Tibial nerve (tissue), 4 donors: Measurements from ENCODE around the gene KCNH1. TPM values are rescaled to one million over a fixed set of nuclear protein-coding genes. Genes with fewer than 3 reads are reported as not detected.

Experiments used
- DNase-seq, 2 donors: peaks; one replicate each; pipeline ENCODE4 v3.0.0-alpha.2; 2019; ENCODE audit warnings: low spot score in 2 of 2
- H3K27ac ChIP-seq, 4 donors: fragments of 200-600 bp; sonication (generic) in 3 of 4; one replicate each; pipeline ENCODE4 v1.5.1; 2017 to 2019; ENCODE audit warnings: mild to moderate bottlenecking in 1 of 4
- H3K27me3 ChIP-seq, 2 donors: fragments of 200-600 bp; sonication (generic) in 1 of 2; one replicate each; pipeline versions ENCODE4 v1.5.1 to v1.6.0; 2017 to 2019
- H3K36me3 ChIP-seq, 3 donors: fragments of 200-600 bp; sonication (generic); one replicate each; pipeline ENCODE4 v1.5.1; 2018 to 2019
- H3K4me1 ChIP-seq, 4 donors: fragments of 200-600 bp; sonication (generic) in 3 of 4; one replicate each; pipeline ENCODE4 v1.5.1; 2017 to 2019
- H3K4me3 ChIP-seq, 4 donors: fragments of 200-600 bp; sonication (generic) in 3 of 4; one replicate each; pipeline ENCODE4 v1.5.1; 2017 to 2019; ENCODE audit warnings: mild to moderate bottlenecking in 1 of 4, moderate library complexity in 1 of 4
- H3K9me3 ChIP-seq, 4 donors: fragments of 200-600 bp; sonication (generic) in 3 of 4; one replicate each; pipeline ENCODE4 v1.5.1; 2017 to 2019
- EP300 ChIP-seq, 2 donors: sonication (generic); formaldehyde crosslinking; IDR thresholded peaks; one replicate each; pipeline ENCODE4 v1.6.1; 2017; ENCODE audit warnings: antibody characterized with exemption in 2 of 2, mild to moderate bottlenecking in 1 of 2
- POLR2A ChIP-seq, 2 donors: fragments of 450-650 bp; IDR thresholded peaks; one replicate each; pipeline ENCODE4 v1.6.1; 2017; ENCODE audit warnings: antibody characterized with exemption in 2 of 2, mild to moderate bottlenecking in 2 of 2, moderate library complexity in 2 of 2
- WGBS, 2 donors: methylation state at CpG; one replicate each; pipeline ENCODE4 v1.1.5; 2018; 5-methylcytosine and 5-hydroxymethylcytosine counted together
- total RNA-seq, 4 donors: library from RNA; depleted of rRNA; stranded (reverse); fragments of >200 nt; gene quantifications; one replicate each; pipeline ENCODE4 v1.1.0, GENCODE V29; 2016
- TF ChIP-seq, protein P1 (sequence below), 5 experiments: fragments of 200-600 bp in 3 of 5; fragments of 450-650 bp in 2 of 5; sonication (generic) in 3 of 5; IDR thresholded peaks; one replicate each; pipeline ENCODE4 v1.5.1; 2016 to 2019; ENCODE audit warnings: antibody characterized with exemption in 5 of 5, mild to moderate bottlenecking in 3 of 5, moderate library complexity in 2 of 5

The KCNH1 gene
- total RNA-seq, 4 donors from 2014 or later, result 1.9 to 10.0 (median 3.6) TPM

DNA sequence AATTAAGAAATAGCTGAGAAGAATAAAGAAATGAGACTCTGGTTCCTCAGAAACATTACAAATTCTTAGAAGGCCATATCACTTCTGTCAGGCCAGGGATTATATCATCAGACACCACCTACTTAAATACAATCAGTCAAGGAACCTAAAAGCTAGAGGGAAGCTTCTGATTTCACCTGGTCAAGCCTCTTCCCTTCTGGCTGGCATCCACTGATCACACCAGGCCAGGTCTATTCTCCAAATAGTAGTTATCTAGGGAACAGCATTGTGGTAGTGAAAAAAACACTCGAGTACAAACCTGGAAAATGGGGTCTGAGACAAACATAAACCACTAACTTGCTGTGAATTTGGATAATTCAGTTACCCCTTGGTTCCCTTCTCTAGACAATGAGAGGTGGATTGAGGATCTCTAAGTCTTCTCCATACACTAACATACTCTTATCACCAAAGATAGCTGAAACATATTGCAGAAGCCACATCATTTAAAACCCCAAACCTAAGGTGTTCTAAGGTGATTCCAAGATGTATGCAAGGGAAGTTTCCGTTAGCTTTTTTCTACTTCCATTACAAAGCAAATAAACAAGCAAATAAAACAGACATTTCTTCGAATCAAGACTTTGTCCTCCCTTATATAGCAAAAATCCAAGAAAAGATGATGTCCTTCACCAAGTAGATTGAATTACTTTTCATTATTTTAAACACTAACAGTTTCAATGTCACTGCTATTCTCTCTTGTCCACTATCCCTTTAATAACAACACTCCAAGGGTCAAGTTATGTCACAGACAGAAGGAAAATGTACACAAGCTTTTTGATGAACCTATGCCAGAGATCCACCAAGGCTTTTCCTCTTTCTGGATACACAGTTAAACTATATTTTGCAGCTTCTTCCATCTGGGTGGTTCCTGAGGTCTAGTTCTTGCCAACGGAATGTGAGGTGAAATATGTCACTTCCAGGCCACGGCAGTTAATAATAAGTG lies 212.9 kb downstream of the KCNH1 start:
- 83 to 88% methylated on average over 5 of the region's 5 CpGs for WGBS, 2 donors
- DNase-seq, result no peak
- H3K4me1 ChIP-seq, result no peaks in the 10 kb centered on the region
- H3K4me3 ChIP-seq, result no peak overlapping the region
- H3K27me3 ChIP-seq, result no peaks in the 10 kb centered on the region
- no peak overlapping the region for H3K27ac ChIP-seq
- no peak for TF ChIP-seq POLR2A (IDR thresholded peaks at IDR 0.05)
- TF ChIP-seq, protein P1, sequence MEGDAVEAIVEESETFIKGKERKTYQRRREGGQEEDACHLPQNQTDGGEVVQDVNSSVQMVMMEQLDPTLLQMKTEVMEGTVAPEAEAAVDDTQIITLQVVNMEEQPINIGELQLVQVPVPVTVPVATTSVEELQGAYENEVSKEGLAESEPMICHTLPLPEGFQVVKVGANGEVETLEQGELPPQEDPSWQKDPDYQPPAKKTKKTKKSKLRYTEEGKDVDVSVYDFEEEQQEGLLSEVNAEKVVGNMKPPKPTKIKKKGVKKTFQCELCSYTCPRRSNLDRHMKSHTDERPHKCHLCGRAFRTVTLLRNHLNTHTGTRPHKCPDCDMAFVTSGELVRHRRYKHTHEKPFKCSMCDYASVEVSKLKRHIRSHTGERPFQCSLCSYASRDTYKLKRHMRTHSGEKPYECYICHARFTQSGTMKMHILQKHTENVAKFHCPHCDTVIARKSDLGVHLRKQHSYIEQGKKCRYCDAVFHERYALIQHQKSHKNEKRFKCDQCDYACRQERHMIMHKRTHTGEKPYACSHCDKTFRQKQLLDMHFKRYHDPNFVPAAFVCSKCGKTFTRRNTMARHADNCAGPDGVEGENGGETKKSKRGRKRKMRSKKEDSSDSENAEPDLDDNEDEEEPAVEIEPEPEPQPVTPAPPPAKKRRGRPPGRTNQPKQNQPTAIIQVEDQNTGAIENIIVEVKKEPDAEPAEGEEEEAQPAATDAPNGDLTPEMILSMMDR (IDR thresholded peaks at IDR 0.05), result no peak
- no peak for TF ChIP-seq EP300 (IDR thresholded peaks at IDR 0.05)
- H3K9me3 ChIP-seq, result peaks cover 0 to 13% (median 0%) of the 10 kb centered on the region in 4 donors
- H3K36me3 ChIP-seq, result no peaks in the 10 kb centered on the region

GRCh38 chr1:210920258-210920657 lies 213.7 kb downstream of the KCNH1 start:
- no peak overlapping the region for H3K27ac ChIP-seq
- DNase-seq, result no peak
- no peaks in the 10 kb centered on the region for H3K4me1 ChIP-seq
- peaks cover 0 to 8% (median 0%) of the 10 kb centered on the region in 4 donors for H3K9me3 ChIP-seq
- H3K27me3 ChIP-seq, result no peaks in the 10 kb centered on the region
- H3K36me3 ChIP-seq, result no peaks in the 10 kb centered on the region
- TF ChIP-seq, protein P1 (IDR thresholded peaks at IDR 0.05), result no peak
- TF ChIP-seq EP300 (IDR thresholded peaks at IDR 0.05) (no peak), POLR2A (IDR thresholded peaks at IDR 0.05) (no peak)
- no peak overlapping the region for H3K4me3 ChIP-seq

GRCh38 chr1:210918893-210919292 lies 215.1 kb downstream of the KCNH1 start:
- DNase-seq, result no peak
- Histone ChIP-seq H3K4me1 (no peaks in the 10 kb centered on the region), H3K4me3 (no peak overlapping the region), H3K9me3 (no peaks in the 10 kb centered on the region), H3K27ac (no peak overlapping the region), H3K27me3 (no peaks in the 10 kb centered on the region), H3K36me3 (no peaks in the 10 kb centered on the region)
- 74 to 80% methylated on average over 1 of the region's 1 CpG for WGBS, 2 donors
- TF ChIP-seq POLR2A (IDR thresholded peaks at IDR 0.05), result no peak
- TF ChIP-seq, protein P1 (IDR thresholded peaks at IDR 0.05), result no peak
- TF ChIP-seq EP300 (IDR thresholded peaks at IDR 0.05), result no peak

- Histone ChIP-seq H3K4me3 (no peak overlapping the region), H3K4me1 (no peaks in the 10 kb centered on the region), H3K36me3 (no peaks in the 10 kb centered on the region), H3K9me3 (no peaks in the 10 kb centered on the region), H3K27ac (no peak overlapping the region), H3K27me3 (no peaks in the 10 kb centered on the region)
- WGBS, 2 donors, result 50 to 56% methylated on average over 4 of the region's 4 CpGs
- TF ChIP-seq POLR2A (IDR thresholded peaks at IDR 0.05) (no peak), EP300 (IDR thresholded peaks at IDR 0.05) (no peak)
- TF ChIP-seq, protein P1 (IDR thresholded peaks at IDR 0.05), result no peak
- no peak for DNase-seq
Observed at GRCh38 chr1:210917560-210918169, 216.3 kb downstream of the KCNH1 start.

DNA sequence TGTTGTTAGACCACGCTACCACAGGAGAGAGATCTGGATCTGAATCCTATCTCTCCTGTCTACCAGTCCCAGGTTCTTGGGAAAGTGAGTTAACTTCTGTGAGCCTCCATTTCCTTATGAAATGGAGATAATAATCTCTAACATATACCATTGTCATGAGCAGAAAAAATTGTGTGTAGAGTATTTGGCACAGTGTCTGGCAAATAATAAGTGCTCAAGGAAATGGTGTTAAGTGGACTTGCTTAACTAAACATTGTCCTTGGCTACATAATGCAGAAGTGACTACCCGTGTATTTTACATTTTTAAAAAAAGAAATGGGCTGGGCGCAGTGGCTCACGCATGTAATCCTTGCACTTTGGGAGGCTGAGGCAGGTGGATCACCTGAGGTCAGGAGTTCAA lies 217.4 kb downstream of the KCNH1 start:
- Histone ChIP-seq H3K4me3 (no peak overlapping the region), H3K27me3 (no peaks in the 10 kb centered on the region), H3K4me1 (no peaks in the 10 kb centered on the region), H3K27ac (no peak overlapping the region), H3K9me3 (no peaks in the 10 kb centered on the region), H3K36me3 (no peaks in the 10 kb centered on the region)
- 88 to 92% methylated on average over 4 of the region's 4 CpGs for WGBS, 2 donors
- TF ChIP-seq, protein P1 (IDR thresholded peaks at IDR 0.05), result no peak
- TF ChIP-seq POLR2A (IDR thresholded peaks at IDR 0.05) (no peak), EP300 (IDR thresholded peaks at IDR 0.05) (no peak)
- DNase-seq, result no peak
